Kidney tubule cell (primary cell): ENCODE results near the gene CNFN.

Experiments used
- DNase-seq: peaks from one replicate; pipeline ENCODE4 v3.0.0-alpha.2; 2018; ENCODE audit warnings: low spot score

Gene CNFN

GRCh38 chr19:42409477-42409876 lies 19.4 kb upstream of the CNFN start:
- no peak for DNase-seq

GRCh38 chr19:42407816-42408175 lies 17.7 kb upstream of the CNFN start:
- DNase-seq = no peak

GRCh38 chr19:42407085-42407815 lies 17.2 kb upstream of the CNFN start:
- no peak for DNase-seq

GRCh38 chr19:42406111-42406510 lies 16.0 kb upstream of the CNFN start:
- no peak for DNase-seq

- DNase-seq = no peak
Observed at GRCh38 chr19:42403586-42403985, 13.5 kb upstream of the CNFN start.

- DNase-seq = no peak
Observed at GRCh38 chr19:42402376-42403116, 12.4 kb upstream of the CNFN start.

GRCh38 chr19:42401365-42402303 lies 11.5 kb upstream of the CNFN start:
- DNase-seq = peak; percentile 72

GRCh38 chr19:42400404-42400803 lies 10.3 kb upstream of the CNFN start:
- no peak for DNase-seq

- peak; percentile 55 for DNase-seq
Observed at GRCh38 chr19:42397263-42398166, 7.4 kb upstream of the CNFN start.

GRCh38 chr19:42396381-42397262 lies 6.5 kb upstream of the CNFN start:
- DNase-seq = peak; percentile 99

GRCh38 chr19:42394751-42395150 lies 4.7 kb upstream of the CNFN start:
- peak; percentile 47 for DNase-seq

GRCh38 chr19:42392165-42392564 lies 2.1 kb upstream of the CNFN start:
- DNase-seq = no peak

GRCh38 chr19:42388851-42389489 lies 1.1 kb downstream of the CNFN start:
- DNase-seq = no peak

GRCh38 chr19:42386974-42387707 lies 3.0 kb downstream of the CNFN start:
- DNase-seq = peak; percentile 80

- DNase-seq = no peak
Observed at GRCh38 chr19:42380155-42380554, 9.9 kb downstream of the CNFN start.

- no peak for DNase-seq
Observed at GRCh38 chr19:42378225-42379215, 11.6 kb downstream of the CNFN start.

- DNase-seq = no peak
Observed at GRCh38 chr19:42376177-42376555, 13.9 kb downstream of the CNFN start.
